HG02588 (cell line): ENCODE measurements around the gene GPR32.
"Not testable (repeated sequence)": the region's sequence is repeated elsewhere in the genome, so short reads cannot be mapped to it uniquely, and the experiment has no call there.

Experiments used
- ATAC-seq: cut with Tn5 transposase; IDR thresholded peaks from one replicate; pipeline ENCODE4 v1.9.1; 2021; ENCODE audit warnings: mild to moderate bottlenecking, moderate library complexity; ENCODE audit not compliant: unreplicated experiment

Gene GPR32

GRCh38 chr19:50779504-50780457 lies 9.5 kb downstream of the GPR32 start:
- no peak for ATAC-seq

GRCh38 chr19:50780753-50781435 lies 10.6 kb downstream of the GPR32 start:
- no peak for ATAC-seq

GRCh38 chr19:50783848-50784152 lies 13.5 kb downstream of the GPR32 start:
- ATAC-seq, result not testable (repeated sequence)

GRCh38 chr19:50784710-50785109 lies 14.4 kb downstream of the GPR32 start:
- no peak for ATAC-seq

- no peak for ATAC-seq
These were observed 15.1 kb downstream of the GPR32 start for GRCh38 chr19:50785329-50785728.

- ATAC-seq, result no peak
These were observed 20.1 kb downstream of the GPR32 start, which contains the start of gene ACP4 for GRCh38 chr19:50790396-50790795. TSS of gene ACP4 (plus strand) at chr19:50790415. CDS start at chr19:50790415, 0 bp downstream.

GRCh38 chr19:50790922-50791467 lies 20.7 kb downstream of the GPR32 start:
- ATAC-seq, result no peak

GRCh38 chr19:50791594-50792271 lies 21.5 kb downstream of the GPR32 start:
- ATAC-seq, result no peak

GRCh38 chr19:50792272-50793250 lies 22.3 kb downstream of the GPR32 start:
- ATAC-seq, result no peak

GRCh38 chr19:50793558-50794065 lies 23.3 kb downstream of the GPR32 start:
- no peak for ATAC-seq

- ATAC-seq, result no peak
These were observed 24.0 kb downstream of the GPR32 start for GRCh38 chr19:50794074-50794875.

GRCh38 chr19:50794876-50795663 lies 24.8 kb downstream of the GPR32 start:
- ATAC-seq, result no peak

- no peak for ATAC-seq
These were observed 25.4 kb downstream of the GPR32 start for GRCh38 chr19:50795664-50796073.

- no peak for ATAC-seq
These were observed 25.9 kb downstream of the GPR32 start for GRCh38 chr19:50796128-50796633.

- ATAC-seq, result no peak
These were observed 26.6 kb downstream of the GPR32 start for GRCh38 chr19:50796634-50797428.

- no peak for ATAC-seq
These were observed 27.1 kb downstream of the GPR32 start for GRCh38 chr19:50797429-50797780.
